HCT116 (cell line): Measurements from ENCODE around the gene CEP112.

Experiments used
- CBX3 ChIP-seq: IDR thresholded peaks from 2 replicates; pipeline ENCODE4 v1.6.1; 2012; ENCODE audit warnings: low read depth
- TF ChIP-seq, protein P1 (sequence below), 3 experiments: fragments of 200-600 bp in 1 of 3; sonication (generic) in 1 of 3; IDR thresholded peaks in 2 of 3; conservative IDR thresholded peaks in 1 of 3; 2 replicates each; pipeline ENCODE4 v1.5.1; 2012 to 2017; ENCODE audit warnings: low read depth in 2 of 3, low read length in 2 of 3, antibody characterized with exemption in 1 of 3, borderline replicate concordance in 1 of 3, control low read depth in 1 of 3, mild to moderate bottlenecking in 1 of 3, mixed read lengths in 1 of 3, mixed run types in 1 of 3, moderate library complexity in 1 of 3; ENCODE audit not compliant: insufficient read depth in 1 of 3

DNA sequence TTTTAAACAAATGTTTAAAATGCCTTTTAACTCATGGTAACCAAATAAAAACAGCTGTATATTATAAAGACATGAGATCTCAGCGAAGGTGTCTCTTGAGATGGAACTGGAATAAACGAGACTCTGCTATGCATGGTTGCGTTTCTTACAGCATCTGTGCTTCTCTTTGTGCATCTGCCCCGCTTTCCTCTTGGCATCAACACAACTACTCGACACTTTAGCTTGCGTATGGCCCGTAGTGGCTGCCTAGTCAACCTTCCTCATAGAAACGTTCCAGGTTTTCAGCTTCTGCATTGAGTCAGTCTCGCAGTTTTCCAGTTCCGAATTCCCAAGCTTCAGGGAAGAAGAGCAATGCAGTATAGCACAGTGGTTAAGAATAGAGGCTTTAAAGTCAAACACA, 214.9 kb downstream of the CEP112 start:
- no peak for TF ChIP-seq CBX3
- TF ChIP-seq, protein P1, sequence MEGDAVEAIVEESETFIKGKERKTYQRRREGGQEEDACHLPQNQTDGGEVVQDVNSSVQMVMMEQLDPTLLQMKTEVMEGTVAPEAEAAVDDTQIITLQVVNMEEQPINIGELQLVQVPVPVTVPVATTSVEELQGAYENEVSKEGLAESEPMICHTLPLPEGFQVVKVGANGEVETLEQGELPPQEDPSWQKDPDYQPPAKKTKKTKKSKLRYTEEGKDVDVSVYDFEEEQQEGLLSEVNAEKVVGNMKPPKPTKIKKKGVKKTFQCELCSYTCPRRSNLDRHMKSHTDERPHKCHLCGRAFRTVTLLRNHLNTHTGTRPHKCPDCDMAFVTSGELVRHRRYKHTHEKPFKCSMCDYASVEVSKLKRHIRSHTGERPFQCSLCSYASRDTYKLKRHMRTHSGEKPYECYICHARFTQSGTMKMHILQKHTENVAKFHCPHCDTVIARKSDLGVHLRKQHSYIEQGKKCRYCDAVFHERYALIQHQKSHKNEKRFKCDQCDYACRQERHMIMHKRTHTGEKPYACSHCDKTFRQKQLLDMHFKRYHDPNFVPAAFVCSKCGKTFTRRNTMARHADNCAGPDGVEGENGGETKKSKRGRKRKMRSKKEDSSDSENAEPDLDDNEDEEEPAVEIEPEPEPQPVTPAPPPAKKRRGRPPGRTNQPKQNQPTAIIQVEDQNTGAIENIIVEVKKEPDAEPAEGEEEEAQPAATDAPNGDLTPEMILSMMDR (IDR thresholded peaks at IDR 0.05 in 2 of 3, conservative IDR thresholded peaks at IDR 0.05 in 1 of 3; ENCODE audit: borderline replicate concordance in 1 of 3, insufficient read depth in 1 of 3, low read depth in 2 of 3, low read length in 2 of 3) = no peak
